Colonic mucosa (tissue), 4 donors: ENCODE results near the gene TCERG1L. TPM values are rescaled to one million over a fixed set of nuclear protein-coding genes. Genes with fewer than 3 reads are reported as not detected.

Source experiments
- DNase-seq: peaks from one replicate; pipeline ENCODE4 v3.0.0-alpha.2; 2020
- H3K27ac ChIP-seq: fragments of 200-600 bp; one replicate; pipeline ENCODE4 v1.8.0; 2021
- H3K27me3 ChIP-seq: fragments of 200-600 bp; one replicate; pipeline ENCODE4 v1.8.0; 2021
- H3K36me3 ChIP-seq: fragments of 200-600 bp; one replicate; pipeline ENCODE4 v1.8.0; 2021
- H3K4me1 ChIP-seq: fragments of 200-600 bp; one replicate; pipeline ENCODE4 v1.8.0; 2021; ENCODE audit warnings: mild to moderate bottlenecking
- H3K4me3 ChIP-seq: fragments of 200-600 bp; one replicate; pipeline ENCODE4 v1.8.0; 2021
- H3K9ac ChIP-seq, 2 donors: one replicate each; pipeline ENCODE4 v1.7.0; 2013; ENCODE audit warnings: control low read depth in 2 of 2, low read depth in 2 of 2, low read length in 2 of 2
- H3K9me3 ChIP-seq: fragments of 200-600 bp; one replicate; pipeline ENCODE4 v1.8.0; 2021
- CTCF ChIP-seq: fragments of 200-600 bp; IDR thresholded peaks from one replicate; pipeline ENCODE4 v1.8.0; 2022; ENCODE audit warnings: antibody characterized with exemption, mild to moderate bottlenecking
- intact Hi-C: fragments of 100-400 bp; cut with DNase I; formaldehyde crosslinking; loops from one replicate; pipeline ENCODE4 v1.14.1; 2022
- total RNA-seq, 2 donors: library from RNA; stranded (reverse); fragmentation: NEBNext Ultra II Directional in 1 of 2; extraction: Animal tissue kit (Norgen Biotek cat#: 25700) in 1 of 2; gene quantifications; one replicate each; pipeline ENCODE4 v1.2.1, GENCODE V29; 2021
- donor health status: healthy.
- donor health status: DM: no; HTN: no; CAD: no.
- donor health status: DM: no; HTN: no; CAD: no.

Gene TCERG1L
- total RNA-seq, 2 donors from 2014 or later = not detected

- intact Hi-C loops = no loop called here
- Histone ChIP-seq H3K4me3 (no peak overlapping the region), H3K9me3 (no peaks in the 10 kb centered on the region), H3K27me3 (no peaks in the 10 kb centered on the region), H3K36me3 (no peaks in the 10 kb centered on the region), H3K27ac (no peak overlapping the region), H3K4me1 (no peaks in the 10 kb centered on the region), H3K9ac (no peak overlapping the region)
- no peak for DNase-seq
- TF ChIP-seq CTCF = no peak
Measured at GRCh38 chr10:131219584-131219886, 92.0 kb downstream of the TCERG1L start.

- H3K27ac ChIP-seq = no peak overlapping the region
- no peaks in the 10 kb centered on the region for H3K9me3 ChIP-seq
- H3K27me3 ChIP-seq = no peaks in the 10 kb centered on the region
- H3K9ac ChIP-seq = no peak overlapping the region
- intact Hi-C loops = no loop called here
- H3K4me1 ChIP-seq = no peaks in the 10 kb centered on the region
- TF ChIP-seq CTCF = no peak
- H3K36me3 ChIP-seq = no peaks in the 10 kb centered on the region
- H3K4me3 ChIP-seq = no peak overlapping the region
- DNase-seq = no peak
Measured at GRCh38 chr10:131218811-131219583, 92.5 kb downstream of the TCERG1L start.

- no peak overlapping the region for H3K9ac ChIP-seq
- H3K27ac ChIP-seq = no peak overlapping the region
- no peaks in the 10 kb centered on the region for H3K9me3 ChIP-seq
- no peak for DNase-seq
- intact Hi-C loops = no loop called here
- no peaks in the 10 kb centered on the region for H3K27me3 ChIP-seq
- TF ChIP-seq CTCF = no peak
- no peaks in the 10 kb centered on the region for H3K36me3 ChIP-seq
- no peak overlapping the region for H3K4me3 ChIP-seq
- H3K4me1 ChIP-seq = no peaks in the 10 kb centered on the region
Measured at GRCh38 chr10:131216681-131217230, 94.8 kb downstream of the TCERG1L start.

- no peak for TF ChIP-seq CTCF
- Histone ChIP-seq H3K4me3 (no peak overlapping the region), H3K27me3 (no peaks in the 10 kb centered on the region), H3K9me3 (no peaks in the 10 kb centered on the region), H3K27ac (no peak overlapping the region), H3K36me3 (no peaks in the 10 kb centered on the region), H3K4me1 (no peaks in the 10 kb centered on the region), H3K9ac (no peak overlapping the region)
- intact Hi-C loops = no loop called here
- no peak for DNase-seq
Measured at GRCh38 chr10:131215776-131216175, 95.7 kb downstream of the TCERG1L start.

GRCh38 chr10:131214521-131215244 lies 96.8 kb downstream of the TCERG1L start:
- TF ChIP-seq CTCF = no peak
- Histone ChIP-seq H3K36me3 (no peaks in the 10 kb centered on the region), H3K27ac (no peak overlapping the region), H3K4me1 (no peaks in the 10 kb centered on the region), H3K4me3 (no peak overlapping the region), H3K27me3 (no peaks in the 10 kb centered on the region), H3K9me3 (no peaks in the 10 kb centered on the region), H3K9ac (no peak overlapping the region)
- intact Hi-C loops = no loop called here
- no peak for DNase-seq
